ENCODE measurements around the gene IFRD2.

IFRD2 gene

GRCh38 chr3:50292159-50293078 lies at the start of gene IFRD2:
IFRD2 (minus strand) TSS chr3:50292429; CDS start chr3:50292274, 155 bp downstream.
- peak; percentile 96 for DNase-seq (ENCODE audit: low spot score)

GRCh38 chr3:50341537-50341936 lies 49.3 kb upstream of the IFRD2 start:
- DNase-seq (ENCODE audit: low spot score) = no peak

GRCh38 chr3:50340448-50341329 lies 48.5 kb upstream of the IFRD2 start, which contains the start of gene RASSF1:
RASSF1 (minus strand) TSS chr3:50340836; CDS start chr3:50340805, 31 bp downstream.
- DNase-seq (ENCODE audit: low spot score) = peak; percentile 86

GRCh38 chr3:50340147-50340447 lies 47.9 kb upstream of the IFRD2 start:
- DNase-seq (ENCODE audit: low spot score) = no peak

GRCh38 chr3:50339485-50340146 lies 47.4 kb upstream of the IFRD2 start:
- no peak for DNase-seq (ENCODE audit: low spot score)

- DNase-seq (ENCODE audit: low spot score) = no peak
Observed at GRCh38 chr3:50338965-50339364, 46.7 kb upstream of the IFRD2 start.

- peak; percentile 99 for DNase-seq (ENCODE audit: low spot score)
Observed at GRCh38 chr3:50337175-50337861, 45.1 kb upstream of the IFRD2 start.

GRCh38 chr3:50336452-50337174 lies 44.4 kb upstream of the IFRD2 start:
- no peak for DNase-seq (ENCODE audit: low spot score)

- DNase-seq (ENCODE audit: low spot score) = no peak
Observed at GRCh38 chr3:50334339-50335075, 42.3 kb upstream of the IFRD2 start.

- DNase-seq (ENCODE audit: low spot score) = no peak
Observed at GRCh38 chr3:50333744-50334328, 41.6 kb upstream of the IFRD2 start.

GRCh38 chr3:50331364-50331907 lies 39.2 kb upstream of the IFRD2 start:
- no peak for DNase-seq (ENCODE audit: low spot score)

- no peak for DNase-seq (ENCODE audit: low spot score)
Observed at GRCh38 chr3:50330330-50330729, 38.1 kb upstream of the IFRD2 start.

GRCh38 chr3:50327943-50328691 lies 35.9 kb upstream of the IFRD2 start, which contains the start of gene TUSC2:
TUSC2 (minus strand) TSS chr3:50328223; CDS start chr3:50328099, 124 bp downstream.
- DNase-seq (ENCODE audit: low spot score) = peak; percentile 95

GRCh38 chr3:50327129-50327528 lies 34.9 kb upstream of the IFRD2 start:
- DNase-seq (ENCODE audit: low spot score) = no peak

- no peak for DNase-seq (ENCODE audit: low spot score)
Observed at GRCh38 chr3:50326182-50326541, 33.9 kb upstream of the IFRD2 start.

GRCh38 chr3:50325497-50326181 lies 33.4 kb upstream of the IFRD2 start:
- no peak for DNase-seq (ENCODE audit: low spot score)

GRCh38 chr3:50325113-50325480 lies 32.9 kb upstream of the IFRD2 start:
- no peak for DNase-seq (ENCODE audit: low spot score)
